ENCODE data around the gene ACAP3.

DNA sequence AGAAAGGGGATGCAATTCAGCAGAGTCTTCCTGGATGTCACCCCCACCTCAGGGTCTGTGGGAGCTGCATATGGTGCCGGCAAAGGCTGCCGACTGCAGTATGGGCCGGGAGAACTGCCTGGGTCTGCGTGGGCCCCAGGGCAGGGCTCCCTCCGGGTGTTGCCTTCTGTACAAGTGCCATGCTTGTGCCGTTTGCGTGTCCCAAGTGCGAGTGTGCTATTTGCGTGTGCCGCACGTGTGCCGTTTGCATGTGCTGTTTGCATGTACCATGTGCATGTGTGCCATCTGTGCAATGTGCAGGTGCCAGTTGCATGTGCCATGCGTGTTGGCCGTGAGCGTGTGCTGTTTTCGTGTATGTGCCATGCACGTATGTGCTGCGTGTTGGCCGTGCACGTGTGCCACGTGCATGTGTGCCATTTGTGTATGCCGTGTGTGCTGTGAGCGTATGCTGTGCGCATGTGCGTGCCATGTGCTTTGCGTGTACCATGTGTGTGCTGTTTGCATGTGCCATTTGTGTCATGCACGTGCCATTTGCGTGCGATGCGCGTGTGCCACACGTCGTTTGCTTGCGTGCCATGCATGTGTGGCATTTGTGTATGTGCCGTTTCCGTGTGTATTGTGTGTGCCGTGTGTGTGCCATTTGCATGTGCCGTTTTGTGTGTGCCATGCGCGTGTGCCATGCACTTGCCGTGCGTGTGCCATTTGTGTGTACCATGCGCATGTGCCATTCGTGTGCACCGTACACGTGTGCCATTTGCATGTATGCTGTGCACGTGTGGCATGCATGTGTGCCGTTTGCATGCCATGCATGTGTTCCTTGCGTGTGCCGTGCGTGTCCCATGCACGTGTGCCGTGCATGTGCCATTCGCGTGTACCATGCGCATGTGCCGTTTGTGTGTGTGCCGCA is 21.8 kb upstream of the ACAP3 start:
- TF ChIP-seq BCL3 (IDR thresholded peaks at IDR 0.05; ENCODE audit: borderline replicate concordance, insufficient read depth, low read depth, low read length, poor library complexity, severe bottlenecking) (peak; percentile 96), CTCF (IDR thresholded peaks at IDR 0.05 in 2 of 3, conservative IDR thresholded peaks at IDR 0.05 in 1 of 3; ENCODE audit: control insufficient read depth in 2 of 3, extremely low read depth in 1 of 3, insufficient read depth in 1 of 3, low read depth in 3 of 3, low read length in 3 of 3) (no peak), HDGF (IDR thresholded peaks at IDR 0.05) (no peak), KDM1A (IDR thresholded peaks at IDR 0.05; ENCODE audit: borderline replicate concordance) (no peak), RAD21 (IDR thresholded peaks at IDR 0.05; ENCODE audit: insufficient read depth, low read depth, low read length) (no peak), POLR2A (IDR thresholded peaks at IDR 0.05; ENCODE audit: low read depth, low read length) (peak; percentile 65), PAX5 (IDR thresholded peaks at IDR 0.05; ENCODE audit: borderline replicate concordance, low read depth, low read length) (no peak), SMC3 (IDR thresholded peaks at IDR 0.05; ENCODE audit: borderline replicate concordance, low read length) (no peak), CREM (IDR thresholded peaks at IDR 0.05; ENCODE audit: low read depth) (no peak), PAX8 (IDR thresholded peaks at IDR 0.05) (no peak), ESRRA (IDR thresholded peaks at IDR 0.05; ENCODE audit: low read length) (no peak), EP300 (IDR thresholded peaks at IDR 0.05; ENCODE audit: borderline replicate concordance in 1 of 2, control insufficient read depth in 1 of 2, low read depth in 2 of 2, low read length in 2 of 2) (no peak)
- TF ChIP-seq, protein P1, sequence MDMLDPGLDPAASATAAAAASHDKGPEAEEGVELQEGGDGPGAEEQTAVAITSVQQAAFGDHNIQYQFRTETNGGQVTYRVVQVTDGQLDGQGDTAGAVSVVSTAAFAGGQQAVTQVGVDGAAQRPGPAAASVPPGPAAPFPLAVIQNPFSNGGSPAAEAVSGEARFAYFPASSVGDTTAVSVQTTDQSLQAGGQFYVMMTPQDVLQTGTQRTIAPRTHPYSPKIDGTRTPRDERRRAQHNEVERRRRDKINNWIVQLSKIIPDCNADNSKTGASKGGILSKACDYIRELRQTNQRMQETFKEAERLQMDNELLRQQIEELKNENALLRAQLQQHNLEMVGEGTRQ (IDR thresholded peaks at IDR 0.05; ENCODE audit: borderline replicate concordance, low read depth, low read length), result no peak
